SKM-1 treated with dmso at 0.1 percent for 144 hours (cell line): Measurements from ENCODE around the gene FNDC8.
A peak's percentile ranks its signal among the peaks of the same experiment; 100 is the strongest.
"Not testable (repeated sequence)": the region's sequence is repeated elsewhere in the genome, so short reads cannot be mapped to it uniquely, and the experiment has no call there.

Experiments used
- DNase-seq: peaks from one replicate; lab custom pipeline; 2025; ENCODE audit not compliant: unreplicated experiment; lab: John Stamatoyannopoulos, UW

The FNDC8 gene

DNA sequence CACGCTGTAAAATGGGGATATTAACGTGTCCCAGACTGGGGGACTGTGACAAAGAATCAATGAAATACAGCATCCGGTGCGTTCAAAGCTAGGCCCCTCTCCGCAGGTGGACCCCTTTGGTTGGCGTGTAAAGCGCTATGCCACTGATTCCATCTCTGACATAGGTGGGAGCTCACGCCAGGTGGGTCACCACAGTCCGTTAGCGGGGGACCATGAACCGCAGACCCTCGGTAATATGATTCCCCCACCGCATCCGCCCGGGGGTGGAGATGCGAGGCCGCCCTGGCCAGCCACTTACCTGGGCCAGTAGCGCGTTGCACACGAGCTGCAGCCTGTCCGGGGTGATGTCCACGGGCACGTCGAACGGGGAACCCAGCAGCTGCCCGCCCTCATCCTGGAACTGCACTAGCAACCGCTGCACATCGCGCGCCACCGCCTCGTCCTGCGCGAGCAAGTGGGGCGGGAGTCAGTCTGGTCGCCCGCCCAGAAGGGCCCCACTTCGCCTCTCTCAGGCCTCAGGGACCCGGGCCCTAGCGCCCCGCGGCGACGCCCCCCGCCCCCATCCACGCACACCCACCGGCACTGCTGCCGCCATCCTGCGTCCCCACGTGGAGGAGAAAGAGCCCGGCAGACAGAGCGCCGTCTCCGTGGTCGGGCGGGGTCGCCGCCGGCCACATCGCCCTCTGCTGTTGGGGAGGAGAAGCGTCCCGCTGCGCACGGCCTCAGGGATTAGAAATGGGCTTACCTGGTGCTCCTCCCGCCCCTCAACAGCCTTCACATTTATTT, 20.5 kb downstream of the FNDC8 start, which contains the start of gene NLE1:
TSS of gene NLE1 (minus strand) at position 623 of the 786 bp plus-strand sequence. CDS start at position 595, 28 bp downstream.
- DNase-seq: peak; percentile 66

DNA sequence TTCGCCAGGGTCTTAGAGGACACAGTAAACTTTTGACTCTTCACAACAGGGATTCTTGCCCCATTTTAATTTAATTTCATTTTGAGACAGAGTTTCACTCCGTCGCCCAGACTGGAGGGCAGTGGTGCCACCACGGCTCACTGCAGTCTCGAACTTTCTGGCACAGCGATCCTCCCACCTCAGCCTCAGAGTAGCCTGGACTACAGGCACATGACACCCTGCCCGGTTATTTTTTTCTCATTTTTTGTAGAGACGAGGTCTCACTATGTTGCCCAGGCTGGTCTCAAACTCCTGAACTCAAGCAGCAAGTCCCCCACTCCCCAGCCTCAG, 21.0 kb downstream of the FNDC8 start:
- no peak for DNase-seq

DNA sequence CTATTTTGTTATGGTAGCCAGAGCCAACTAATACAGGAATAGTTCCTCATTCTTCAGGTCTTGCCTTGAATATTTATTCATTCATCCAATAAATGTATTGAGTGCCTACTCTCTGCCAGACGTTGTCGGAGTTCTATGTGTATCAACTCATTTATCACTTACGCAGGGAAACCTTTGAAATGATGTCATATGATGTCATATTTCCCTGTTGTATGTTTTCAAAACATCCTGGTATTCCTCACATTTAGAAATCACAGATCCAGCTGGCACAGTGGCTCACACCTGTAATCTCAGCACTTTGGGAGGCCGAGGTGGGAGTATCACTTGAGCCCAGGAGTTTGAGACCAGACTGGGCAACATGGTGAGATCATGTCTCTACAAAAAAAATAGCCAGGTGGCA, 23.4 kb downstream of the FNDC8 start:
- no peak for DNase-seq

DNA sequence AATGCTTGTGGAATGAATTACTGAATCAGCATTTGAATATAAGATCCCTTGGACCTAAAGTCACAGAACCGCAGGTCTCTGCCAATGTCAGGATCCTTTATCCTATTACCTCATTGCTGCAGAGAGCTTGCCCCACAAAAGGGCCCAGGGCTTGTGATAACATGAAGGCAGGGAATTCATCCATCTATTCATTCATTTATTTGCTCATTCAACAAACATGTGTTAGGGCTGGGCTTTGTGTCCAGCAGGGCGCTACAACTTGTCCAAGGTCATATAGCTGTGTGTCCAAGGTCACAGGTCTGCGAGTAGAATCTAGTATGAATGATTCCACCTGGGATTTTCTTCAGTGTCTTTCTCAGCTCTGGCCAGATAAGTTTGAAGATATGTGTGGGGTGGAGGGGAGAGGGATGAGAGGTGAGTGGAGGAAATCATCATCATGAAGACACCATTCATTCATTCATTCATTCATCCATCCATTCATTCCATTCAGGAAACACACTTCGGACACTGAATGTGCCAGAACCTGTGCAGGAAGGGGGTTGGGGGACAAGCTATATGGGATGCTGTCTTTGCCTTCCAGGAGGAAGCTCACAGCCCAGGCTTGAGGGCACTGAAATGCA, 24.9 kb downstream of the FNDC8 start:
- DNase-seq: no peak

DNA sequence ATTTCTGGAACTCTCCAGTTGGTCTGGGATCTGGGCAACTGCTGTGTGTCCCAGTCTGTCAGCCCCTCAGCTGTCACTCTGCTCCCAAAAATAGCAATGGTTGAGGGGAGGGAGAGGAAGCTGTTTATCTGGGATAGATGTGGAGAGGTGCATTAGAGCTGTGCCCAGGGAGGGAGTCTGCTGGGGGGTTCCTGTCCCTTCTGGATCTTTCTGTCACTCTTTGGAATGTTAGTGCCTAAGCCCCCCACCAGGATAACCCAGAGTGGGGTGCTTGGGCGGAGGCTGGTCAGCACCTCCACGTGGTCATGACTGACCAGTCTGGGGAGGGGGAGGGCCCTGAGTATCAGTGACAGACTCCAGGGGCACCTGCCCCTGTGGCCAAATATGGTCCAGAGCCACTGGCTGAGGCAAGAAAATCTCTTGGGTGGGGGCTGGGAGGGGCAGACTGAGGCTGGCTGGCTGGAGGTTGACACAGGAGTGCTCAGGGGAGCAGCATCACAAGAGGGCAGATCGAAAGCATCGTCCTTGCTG, 26.0 kb downstream of the FNDC8 start, which contains the start of gene UNC45B:
TSS of gene UNC45B (plus strand) at position 443 of the 531 bp plus-strand sequence. CDS start 447 bp downstream, outside the sequence.
- DNase-seq: no peak

DNA sequence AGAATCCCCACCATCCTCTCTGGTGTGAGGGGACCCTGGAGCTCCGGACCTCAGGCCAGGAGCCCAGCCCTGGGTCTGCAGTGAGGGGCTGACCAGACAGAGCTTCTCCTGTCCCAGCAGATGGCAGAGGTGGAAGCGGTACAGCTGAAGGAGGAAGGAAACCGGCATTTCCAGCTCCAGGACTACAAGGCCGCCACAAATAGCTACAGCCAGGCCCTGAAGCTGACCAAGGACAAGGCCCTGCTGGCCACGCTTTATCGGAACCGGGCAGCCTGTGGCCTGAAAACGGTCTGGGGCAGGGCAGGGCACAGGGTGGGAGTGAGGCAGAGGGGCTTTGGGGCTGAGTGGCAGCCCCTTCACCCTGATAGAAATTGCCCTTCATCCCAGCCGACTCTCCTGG, 26.7 kb downstream of the FNDC8 start:
- no peak for DNase-seq

DNA sequence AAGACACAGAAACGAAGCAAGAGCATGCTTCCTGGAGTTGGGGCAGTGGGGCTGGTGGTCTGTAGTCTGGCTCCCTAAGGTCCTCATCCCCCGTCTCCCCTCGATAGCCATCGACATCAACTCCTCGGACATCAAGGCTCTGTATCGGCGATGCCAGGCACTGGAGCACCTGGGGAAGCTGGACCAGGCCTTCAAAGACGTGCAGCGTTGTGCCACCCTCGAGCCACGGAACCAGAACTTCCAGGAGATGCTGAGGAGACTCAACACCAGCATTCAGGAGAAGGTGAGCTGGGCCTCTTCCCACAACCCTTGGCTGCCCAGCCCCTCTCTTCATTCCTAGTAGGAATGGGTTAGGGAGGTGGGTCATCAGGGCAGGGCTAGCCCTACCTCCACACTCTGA, 28.5 kb downstream of the FNDC8 start:
- no peak for DNase-seq

DNA sequence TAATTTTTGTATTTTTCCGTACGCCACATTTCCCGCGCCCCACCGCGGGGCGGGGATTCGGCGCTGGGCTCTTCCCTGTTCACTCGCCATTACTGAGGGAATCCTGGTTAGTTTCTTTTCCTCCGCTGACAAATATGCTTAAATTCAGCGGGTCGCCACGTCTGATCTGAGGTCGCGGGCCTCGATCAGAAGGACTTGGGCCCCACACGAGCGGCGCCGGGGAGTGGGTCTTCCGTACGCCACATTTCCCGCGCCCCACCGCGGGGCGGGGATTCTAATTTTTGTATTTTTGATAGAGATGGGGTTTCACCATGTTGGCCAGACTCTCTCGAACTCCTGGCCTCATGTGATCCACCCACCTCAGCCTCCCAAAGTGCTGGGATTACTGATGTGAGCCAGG, 29.7 kb downstream of the FNDC8 start:
- not testable (repeated sequence) for DNase-seq

DNA sequence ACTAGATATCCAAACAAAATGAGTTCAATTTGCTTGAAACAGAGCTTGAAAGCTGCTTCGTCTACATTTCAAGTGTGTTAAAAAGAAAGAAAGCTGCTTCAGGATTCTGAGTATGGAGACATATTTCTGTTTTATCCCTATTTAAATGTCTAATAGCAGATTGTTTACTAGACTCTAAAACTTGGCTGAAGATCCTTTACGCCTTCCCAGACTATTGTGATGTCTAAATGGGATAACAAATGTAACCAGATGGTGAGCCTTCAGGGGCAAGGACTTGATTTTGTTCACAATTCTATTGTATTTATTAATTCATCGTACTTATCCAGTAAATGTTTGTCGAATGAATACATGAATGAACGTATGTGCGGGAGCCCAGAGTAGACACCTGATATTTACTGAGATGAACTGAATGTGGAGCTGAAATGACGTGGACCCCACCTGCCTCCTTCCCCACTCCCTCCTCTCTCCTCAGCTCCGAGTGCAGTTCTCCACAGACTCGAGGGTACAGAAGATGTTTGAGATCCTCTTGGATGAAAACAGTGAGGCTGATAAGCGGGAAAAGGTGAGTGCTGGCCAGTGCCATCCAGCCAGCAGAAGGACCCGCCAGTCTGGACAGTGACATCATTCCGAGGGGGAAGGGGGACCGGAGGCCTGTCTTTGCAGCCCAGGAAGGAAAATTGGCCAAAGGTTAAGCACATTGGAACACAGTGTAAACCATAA, 31.2 kb downstream of the FNDC8 start:
- no peak for DNase-seq

DNA sequence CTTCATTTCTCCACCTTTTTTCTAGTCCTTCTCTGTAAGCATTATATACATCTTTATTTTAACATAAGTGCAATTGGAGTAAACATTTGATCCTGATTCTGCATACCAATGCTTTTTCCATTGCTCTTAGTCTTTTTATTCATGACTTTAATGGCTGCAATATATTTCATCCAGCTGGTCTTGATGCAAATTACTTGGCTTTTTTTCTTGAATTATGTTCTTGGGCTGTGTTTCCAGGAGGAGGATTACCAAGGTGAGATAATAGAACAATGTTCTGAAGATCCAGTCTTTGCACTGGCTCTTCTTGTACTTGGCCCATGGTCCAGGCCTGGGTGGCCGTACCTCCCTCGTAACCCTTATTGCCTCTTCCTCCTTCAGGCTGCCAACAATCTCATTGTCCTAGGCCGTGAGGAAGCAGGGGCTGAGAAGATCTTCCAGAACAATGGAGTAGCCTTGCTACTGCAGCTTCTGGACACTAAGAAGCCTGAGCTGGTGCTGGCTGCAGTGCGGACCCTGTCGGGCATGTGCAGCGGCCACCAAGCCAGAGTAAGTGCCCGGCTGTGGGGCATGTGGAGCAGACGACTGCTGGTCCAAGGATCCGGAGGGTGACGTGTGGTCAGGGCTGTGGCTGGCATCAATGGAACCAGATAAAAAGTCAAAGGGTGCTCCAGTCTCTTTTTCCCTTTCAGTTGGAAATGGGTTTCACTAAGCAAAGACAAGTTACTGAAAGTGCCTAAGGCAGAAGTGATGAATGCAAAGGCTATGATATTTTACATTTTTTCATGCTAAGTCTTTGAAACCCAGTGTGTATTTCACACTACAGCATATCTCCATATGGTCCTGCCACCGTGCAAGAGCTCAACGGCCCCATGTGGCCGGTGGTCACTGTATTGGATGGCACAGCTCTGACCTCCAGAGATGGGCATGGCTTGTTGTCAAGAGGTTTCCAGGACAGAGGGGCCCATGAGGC, 33.1 kb downstream of the FNDC8 start:
- no peak for DNase-seq

DNA sequence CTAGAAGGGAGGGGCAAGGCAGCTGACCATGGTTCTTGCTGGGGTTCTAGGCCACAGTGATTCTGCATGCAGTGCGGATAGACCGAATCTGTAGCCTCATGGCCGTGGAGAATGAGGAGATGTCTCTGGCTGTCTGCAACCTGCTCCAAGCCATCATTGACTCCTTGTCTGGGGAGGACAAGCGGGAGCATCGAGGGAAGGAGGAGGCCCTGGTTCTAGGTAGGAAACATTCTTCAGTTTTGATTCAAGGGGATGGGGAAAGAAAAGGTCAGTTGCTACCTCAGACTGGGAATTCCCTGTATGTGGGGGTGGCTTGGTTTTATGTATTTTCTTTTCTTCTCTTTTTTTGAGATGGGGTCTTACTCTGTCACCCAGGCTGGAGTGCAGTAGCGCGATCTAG, 33.8 kb downstream of the FNDC8 start:
- DNase-seq: no peak

DNA sequence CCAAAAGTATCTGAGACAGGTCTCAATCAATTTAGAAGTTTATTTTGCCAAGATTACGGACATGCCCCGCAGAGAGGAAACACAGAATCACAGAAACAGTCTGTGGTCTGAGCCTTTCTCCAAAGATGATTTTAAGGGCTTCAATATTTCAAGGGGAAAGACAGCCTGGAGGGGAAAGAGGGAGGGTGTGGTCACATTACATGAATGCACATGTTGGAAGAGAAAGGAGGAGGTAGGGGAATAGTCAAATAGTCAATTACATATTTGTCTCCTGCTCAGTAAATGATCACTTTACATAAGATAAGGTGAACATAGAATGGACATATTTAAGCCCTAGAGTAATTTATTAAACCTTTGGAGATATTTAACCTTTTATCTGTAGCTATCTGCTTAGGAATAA, 38.5 kb downstream of the FNDC8 start:
- DNase-seq: no peak

DNA sequence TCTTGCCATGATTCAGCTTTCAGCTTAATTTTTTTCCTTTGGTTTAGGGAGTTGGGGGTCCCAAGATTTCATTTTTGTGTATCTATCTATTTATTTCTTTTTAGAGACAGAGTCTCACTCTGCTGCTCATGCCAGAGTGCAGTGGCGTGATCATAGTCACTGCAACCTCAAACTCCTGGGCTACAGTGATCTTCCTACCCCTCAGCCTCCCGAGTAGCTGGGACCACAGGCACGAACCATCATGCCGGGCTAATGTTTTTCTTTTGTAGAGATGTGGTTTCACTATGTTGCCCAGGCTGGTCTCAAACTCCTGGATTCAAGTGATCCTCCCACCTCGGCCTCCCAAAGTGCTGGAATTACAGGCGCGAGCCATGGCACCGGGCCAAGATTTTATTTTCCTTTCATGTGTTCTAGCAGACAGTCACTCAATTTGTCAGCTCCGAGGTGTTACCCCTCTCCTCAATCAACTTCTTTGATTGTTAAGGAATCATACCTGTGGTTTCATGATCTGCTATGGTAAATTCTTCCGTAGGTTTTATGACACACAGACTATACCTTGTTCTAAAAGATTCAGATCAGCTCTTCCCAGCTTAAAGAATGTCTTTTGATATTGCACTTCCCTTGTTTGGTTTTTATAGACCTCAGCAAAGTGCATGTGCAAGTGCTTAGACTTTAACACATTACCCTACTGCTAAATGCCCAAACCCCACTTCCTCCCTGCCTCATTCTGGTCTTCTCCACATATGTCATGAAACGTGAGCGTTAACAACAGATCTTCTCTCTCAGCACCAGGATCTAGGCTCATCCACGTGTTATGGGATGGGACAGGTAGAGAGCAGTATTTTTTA, 39.2 kb downstream of the FNDC8 start:
- no peak for DNase-seq

DNA sequence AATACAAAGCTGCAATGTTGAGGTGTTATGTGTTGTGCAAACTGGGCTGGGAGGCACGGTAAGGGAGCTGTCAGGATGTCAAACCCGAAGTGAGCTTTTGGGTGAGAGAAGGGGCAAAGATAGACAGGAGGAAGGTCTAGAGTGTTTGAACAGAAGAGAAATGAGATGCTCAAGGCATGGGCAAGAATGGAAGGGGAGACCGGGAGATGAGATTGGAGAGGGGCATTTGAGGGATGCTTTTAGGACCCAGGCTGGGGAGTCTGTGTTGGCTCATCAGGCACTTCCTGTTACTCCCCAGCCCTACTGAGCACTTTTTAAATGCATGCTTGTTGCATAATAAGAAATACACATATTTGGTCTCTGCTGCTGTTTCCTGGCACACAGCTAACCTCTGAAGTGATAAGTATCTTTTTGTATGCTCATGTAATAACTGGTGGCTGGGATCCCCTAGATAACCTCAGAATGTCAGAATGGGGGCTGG, 39.9 kb downstream of the FNDC8 start:
- DNase-seq: peak; percentile 65

DNA sequence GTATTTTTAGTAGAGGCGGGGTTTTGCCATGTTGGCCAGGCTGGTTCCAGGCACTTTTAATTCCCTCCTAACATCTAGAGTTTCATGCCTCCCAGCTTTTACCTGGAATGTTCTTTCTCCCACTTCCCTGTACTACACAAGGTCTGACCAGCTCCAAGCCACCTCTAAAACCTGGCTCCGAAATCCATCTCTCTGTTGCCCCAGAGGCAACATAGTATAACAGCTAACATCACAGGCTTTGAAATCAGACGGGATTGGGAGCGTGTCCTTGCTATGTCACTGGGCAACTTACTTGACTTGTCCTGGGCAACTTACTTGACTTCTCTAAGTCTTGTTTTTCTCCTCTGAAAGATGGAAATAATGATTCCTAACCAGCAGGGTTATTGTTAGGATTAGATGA, 41.3 kb downstream of the FNDC8 start:
- DNase-seq: no peak

DNA sequence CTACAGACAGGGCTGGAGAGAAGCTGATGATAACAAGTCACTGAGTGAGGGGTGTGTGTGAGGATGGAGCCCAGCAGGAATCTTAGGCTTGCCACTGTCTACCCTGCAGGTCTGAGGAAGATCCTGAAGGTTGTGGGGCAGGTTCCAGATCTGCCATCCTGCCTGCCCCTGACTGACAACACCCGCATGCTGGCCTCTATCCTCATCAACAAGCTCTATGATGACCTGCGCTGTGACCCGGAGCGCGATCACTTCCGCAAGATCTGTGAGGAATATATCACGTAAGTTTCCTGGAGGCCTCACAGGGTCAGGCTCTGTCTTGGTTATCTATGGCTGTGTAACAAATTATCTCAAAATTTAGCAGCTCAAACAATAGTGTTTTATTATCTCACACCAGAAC, 42.5 kb downstream of the FNDC8 start:
- DNase-seq: no peak

DNA sequence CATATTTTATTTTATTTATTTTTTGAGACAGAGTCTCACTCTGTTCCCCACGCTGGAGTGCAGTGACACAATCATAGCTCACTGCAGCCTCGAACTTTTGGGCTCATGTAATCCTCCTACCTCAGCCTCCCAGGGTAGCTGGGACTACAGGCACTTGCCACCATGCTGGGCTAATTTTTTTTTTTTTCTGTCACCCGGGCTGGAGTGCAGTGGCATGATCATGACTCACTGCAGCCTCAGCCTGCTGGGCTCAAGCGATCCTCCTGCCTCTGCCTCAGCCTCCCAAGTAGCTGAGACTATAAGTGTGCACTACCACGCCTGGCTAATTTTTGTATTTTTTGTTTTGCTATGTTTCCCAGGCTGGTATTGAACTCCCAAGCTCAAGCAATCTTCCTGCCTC, 43.3 kb downstream of the FNDC8 start:
- DNase-seq: no peak

DNA sequence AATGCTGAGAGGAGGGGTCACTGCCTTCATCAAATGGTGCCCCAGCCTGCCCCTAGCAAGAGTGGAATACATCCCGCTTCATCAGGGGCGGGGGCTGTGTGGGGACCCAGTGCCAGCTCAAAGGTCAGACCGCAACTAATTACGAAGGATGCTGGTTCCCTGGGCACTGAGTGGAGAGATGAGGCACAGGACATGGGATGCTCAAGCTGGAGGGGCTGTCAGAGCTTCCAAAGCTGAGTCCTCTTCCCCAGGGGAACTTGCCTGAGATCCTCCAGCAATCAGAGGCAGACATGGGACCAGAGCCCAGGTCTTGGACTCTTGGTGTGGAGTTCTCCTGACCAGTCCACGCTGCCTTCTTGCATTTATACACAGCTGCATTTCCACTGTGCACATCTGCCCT, 45.1 kb downstream of the FNDC8 start:
- DNase-seq: no peak

DNA sequence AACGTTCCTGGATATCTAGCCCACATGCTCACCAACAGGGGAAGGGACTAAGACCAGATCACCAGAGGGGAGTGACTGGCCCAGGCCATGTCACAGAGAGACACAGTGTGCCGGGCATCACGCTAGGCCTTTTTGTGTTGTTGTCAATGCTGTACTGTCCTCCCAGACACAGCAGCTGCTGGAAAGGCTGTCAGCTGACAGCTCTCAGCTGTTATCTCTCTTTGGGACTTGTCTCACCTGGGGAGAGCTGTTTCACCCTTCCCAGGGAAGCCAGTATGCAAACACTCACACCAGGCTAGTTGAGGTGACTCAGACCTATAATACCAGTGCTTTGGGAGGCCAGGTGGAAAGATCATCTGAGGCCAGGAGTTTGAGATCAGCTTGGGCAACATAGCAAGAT, 45.6 kb downstream of the FNDC8 start:
- DNase-seq: no peak

DNA sequence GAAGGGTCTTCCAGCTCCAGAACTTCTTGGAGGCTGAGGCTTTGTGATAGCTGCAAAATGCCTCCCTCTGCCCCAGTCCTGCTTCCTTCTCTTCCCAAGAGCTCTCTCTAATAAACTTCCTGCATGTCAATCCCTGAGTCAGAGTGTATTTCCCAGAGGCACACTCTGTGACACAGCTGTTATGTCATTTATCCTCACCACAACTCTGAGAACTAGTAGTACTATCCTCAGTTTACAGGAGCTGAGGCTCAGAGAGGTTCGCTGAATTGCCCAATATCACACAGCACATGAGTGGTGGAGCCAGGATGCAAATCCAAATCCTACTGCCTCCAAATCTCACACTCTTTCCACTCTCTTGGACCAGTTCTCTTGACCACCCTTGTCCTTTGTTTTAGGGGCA, 46.3 kb downstream of the FNDC8 start:
- no peak for DNase-seq
